ENCODE data around the gene LYPD5. TPM values are rescaled to one million over a fixed set of nuclear protein-coding genes. Genes with fewer than 3 reads are reported as not detected.

Gene LYPD5
- total and polyA plus RNA-seq, 7 donors: 0.60 to 10.6 (median 2.0) TPM

DNA sequence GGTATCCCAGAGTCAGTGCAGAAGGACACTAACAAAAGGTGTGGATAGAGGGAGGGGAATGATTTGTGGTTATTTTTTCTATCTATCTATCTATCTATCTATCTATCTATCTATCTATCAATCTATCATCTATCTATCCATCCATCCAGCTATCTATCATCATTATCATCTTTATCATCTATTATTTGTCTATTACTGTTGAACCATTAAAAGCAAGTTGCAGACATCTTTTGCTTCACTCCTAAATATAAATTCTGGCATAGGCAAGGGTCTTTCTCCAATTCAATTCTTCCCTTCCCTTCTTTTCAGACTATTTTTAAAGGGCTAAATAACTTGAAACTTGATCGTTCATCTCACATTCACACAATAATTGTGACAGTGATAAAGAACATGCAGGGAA lies 10.0 kb upstream of the LYPD5 start:
- H3K4me3 ChIP-seq: no peak overlapping the region
- no peaks in the 10 kb centered on the region for H3K9me3 ChIP-seq
- no peak for TF ChIP-seq POLR2AphosphoS5 (IDR thresholded peaks at IDR 0.05)
- TF ChIP-seq, protein P1, sequence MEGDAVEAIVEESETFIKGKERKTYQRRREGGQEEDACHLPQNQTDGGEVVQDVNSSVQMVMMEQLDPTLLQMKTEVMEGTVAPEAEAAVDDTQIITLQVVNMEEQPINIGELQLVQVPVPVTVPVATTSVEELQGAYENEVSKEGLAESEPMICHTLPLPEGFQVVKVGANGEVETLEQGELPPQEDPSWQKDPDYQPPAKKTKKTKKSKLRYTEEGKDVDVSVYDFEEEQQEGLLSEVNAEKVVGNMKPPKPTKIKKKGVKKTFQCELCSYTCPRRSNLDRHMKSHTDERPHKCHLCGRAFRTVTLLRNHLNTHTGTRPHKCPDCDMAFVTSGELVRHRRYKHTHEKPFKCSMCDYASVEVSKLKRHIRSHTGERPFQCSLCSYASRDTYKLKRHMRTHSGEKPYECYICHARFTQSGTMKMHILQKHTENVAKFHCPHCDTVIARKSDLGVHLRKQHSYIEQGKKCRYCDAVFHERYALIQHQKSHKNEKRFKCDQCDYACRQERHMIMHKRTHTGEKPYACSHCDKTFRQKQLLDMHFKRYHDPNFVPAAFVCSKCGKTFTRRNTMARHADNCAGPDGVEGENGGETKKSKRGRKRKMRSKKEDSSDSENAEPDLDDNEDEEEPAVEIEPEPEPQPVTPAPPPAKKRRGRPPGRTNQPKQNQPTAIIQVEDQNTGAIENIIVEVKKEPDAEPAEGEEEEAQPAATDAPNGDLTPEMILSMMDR (IDR thresholded peaks at IDR 0.05): no peak
- no peak for TF ChIP-seq POLR2A (IDR thresholded peaks at IDR 0.05)
- no peak for TF ChIP-seq EP300 (IDR thresholded peaks at IDR 0.05)
- WGBS, 2 donors: 77 to 78% methylated on average over 1 of the region's 1 CpG
- intact Hi-C loops (cut with DNase I): no loop called here
- no peak for DNase-seq
- H3K27ac ChIP-seq: no peak overlapping the region
- peaks cover 0 to 4% (median 0%) of the 10 kb centered on the region in 3 donors for H3K27me3 ChIP-seq
- H3K4me1 ChIP-seq: no peaks in the 10 kb centered on the region
- no peaks in the 10 kb centered on the region for H3K36me3 ChIP-seq

DNA sequence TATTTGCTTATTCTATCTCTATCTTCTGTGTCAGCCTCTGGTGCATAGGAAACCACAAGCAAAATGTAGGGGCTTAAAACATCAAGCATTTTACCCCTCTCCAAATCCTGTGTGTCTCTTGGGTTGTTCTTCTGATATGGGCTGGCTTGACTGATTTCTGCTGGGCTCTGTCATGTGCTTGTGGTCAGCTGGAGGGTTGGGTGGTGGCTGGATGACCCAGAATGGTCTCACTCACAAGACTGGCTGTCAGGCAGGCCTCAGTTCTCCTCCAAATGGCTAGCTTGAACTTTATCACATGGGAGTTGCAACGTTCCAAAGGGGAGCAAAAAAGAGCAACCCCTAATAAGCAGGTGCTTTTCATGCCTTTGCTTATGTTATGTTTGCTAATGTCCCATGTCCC lies 9.6 kb upstream of the LYPD5 start:
- 27 to 32% methylated on average over 1 of the region's 1 CpG for WGBS, 2 donors
- Histone ChIP-seq H3K27ac (no peak overlapping the region), H3K4me1 (no peaks in the 10 kb centered on the region), H3K36me3 (no peaks in the 10 kb centered on the region), H3K27me3 (peaks cover 0 to 8% (median 0%) of the 10 kb centered on the region in 3 donors), H3K4me3 (no peak overlapping the region), H3K9me3 (no peaks in the 10 kb centered on the region)
- TF ChIP-seq POLR2A (IDR thresholded peaks at IDR 0.05): no peak
- TF ChIP-seq EP300 (IDR thresholded peaks at IDR 0.05): no peak
- no peak for TF ChIP-seq POLR2AphosphoS5 (IDR thresholded peaks at IDR 0.05)
- TF ChIP-seq, protein P1 (IDR thresholded peaks at IDR 0.05): no peak
- intact Hi-C loops (cut with DNase I): no loop called here
- no peak for DNase-seq

DNA sequence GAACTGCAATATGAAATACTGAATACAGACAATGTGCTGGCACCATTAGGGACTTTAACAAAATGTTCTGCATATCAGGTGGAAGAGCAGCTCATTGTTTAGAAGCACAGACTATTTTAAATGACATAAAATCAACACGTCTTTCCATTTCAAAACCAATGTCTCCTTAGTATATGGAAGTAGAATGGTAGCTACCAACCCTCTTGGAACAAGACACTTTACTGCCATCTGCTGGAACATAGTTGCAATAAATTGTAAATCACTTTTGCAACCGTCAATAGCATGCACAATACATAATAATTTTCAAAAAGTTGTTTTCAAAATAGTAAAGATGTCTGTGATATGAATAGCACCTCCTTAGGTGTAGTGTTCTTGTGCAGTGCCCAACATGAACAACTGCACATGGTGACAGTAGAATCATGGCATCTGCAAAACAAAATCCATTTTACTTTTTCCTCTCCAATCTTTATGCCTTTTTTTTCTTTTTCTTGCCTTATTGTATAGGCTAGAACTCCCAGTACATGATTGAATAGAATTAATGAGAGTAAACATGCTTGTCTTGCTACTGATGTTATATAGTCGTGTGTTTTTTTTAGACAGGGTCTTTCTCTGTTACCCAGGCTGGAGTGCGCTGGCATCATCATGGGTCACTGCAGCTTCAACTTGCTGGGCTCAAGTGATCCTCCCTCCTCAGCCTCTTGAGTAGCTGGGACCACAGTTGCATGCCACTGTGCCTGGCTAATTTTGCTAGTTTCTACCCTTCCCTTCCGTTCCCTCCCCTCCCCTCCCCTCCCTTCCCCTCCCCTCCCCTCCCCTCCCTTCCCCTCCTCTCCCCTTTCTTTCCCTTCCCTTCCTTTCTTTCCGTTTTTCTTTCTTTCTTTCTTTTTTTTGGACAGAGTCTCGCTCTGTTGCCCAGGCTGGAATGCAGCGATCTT lies 7.8 kb upstream of the LYPD5 start:
- TF ChIP-seq POLR2A (IDR thresholded peaks at IDR 0.05): no peak
- TF ChIP-seq, protein P1 (IDR thresholded peaks at IDR 0.05): peak in 2 of 4 experiments; percentile 19 to 39
- Histone ChIP-seq H3K4me3 (no peak overlapping the region), H3K4me1 (no peaks in the 10 kb centered on the region), H3K27me3 (peaks cover 0 to 9% (median 0%) of the 10 kb centered on the region in 3 donors), H3K9me3 (no peaks in the 10 kb centered on the region), H3K36me3 (no peaks in the 10 kb centered on the region), H3K27ac (no peak overlapping the region)
- DNase-seq: no peak
- 40 to 41% methylated on average over 8 of the region's 8 CpGs for WGBS, 2 donors
- intact Hi-C loops (cut with DNase I): no loop called here

DNA sequence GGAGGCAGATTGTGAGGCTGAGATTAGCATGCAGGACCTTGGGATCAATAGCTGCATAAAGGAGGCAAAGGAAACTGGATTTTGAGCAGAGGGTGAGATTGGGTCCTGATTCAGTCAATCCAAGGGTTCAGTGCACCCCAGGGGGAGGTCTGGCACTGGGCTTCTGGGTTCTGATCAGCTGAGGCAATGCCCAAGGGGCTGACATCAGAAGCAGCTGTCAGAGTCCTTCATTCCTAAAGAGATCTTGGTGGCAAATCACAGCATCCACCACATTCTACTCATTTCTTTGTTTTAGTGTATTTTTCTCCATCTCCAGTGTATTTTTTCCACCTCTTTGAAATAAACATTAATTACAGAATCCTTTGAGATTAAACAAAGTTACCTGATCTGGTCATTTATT lies 5.4 kb upstream of the LYPD5 start:
- peak overlapping the region in 1 of 4 donors; percentile 40 for H3K27ac ChIP-seq
- no peaks in the 10 kb centered on the region for H3K36me3 ChIP-seq
- H3K9me3 ChIP-seq: no peaks in the 10 kb centered on the region
- intact Hi-C loops (cut with DNase I): no loop called here
- H3K27me3 ChIP-seq: peaks cover 0 to 9% (median 0%) of the 10 kb centered on the region in 3 donors
- DNase-seq: no peak
- H3K4me3 ChIP-seq: no peak overlapping the region
- no peak for TF ChIP-seq EP300 (IDR thresholded peaks at IDR 0.05)
- TF ChIP-seq, protein P1 (IDR thresholded peaks at IDR 0.05): no peak
- TF ChIP-seq POLR2AphosphoS5 (IDR thresholded peaks at IDR 0.05): no peak
- TF ChIP-seq POLR2A (IDR thresholded peaks at IDR 0.05): no peak
- no peaks in the 10 kb centered on the region for H3K4me1 ChIP-seq

Data from sigmoid colon (tissue), 7 donors.